HepG2 (cell line): ENCODE results near the gene RPRD2. TPM values are rescaled to one million over a fixed set of nuclear protein-coding genes. Genes with fewer than 3 reads are reported as not detected.

Experiments used
- ESRRA ChIP-seq: sonication (generic); formaldehyde crosslinking; IDR thresholded peaks from 2 replicates; pipeline ENCODE4 v1.5.1; 2020; ENCODE audit warnings: mild to moderate bottlenecking, low read depth, missing genetic modification reagents
- EZH2 ChIP-seq: conservative IDR thresholded peaks from 2 replicates; pipeline ENCODE4 v1.6.1; 2012; ENCODE audit warnings: mild to moderate bottlenecking, low read depth, low read length, moderate library complexity
- JUND ChIP-seq: sonication (generic); formaldehyde crosslinking; IDR thresholded peaks from 2 replicates; pipeline ENCODE4 v1.8.0; 2022; ENCODE audit warnings: mild to moderate bottlenecking, missing genetic modification reagents
- SCMH1 ChIP-seq: sonication (generic); formaldehyde crosslinking; IDR thresholded peaks from 2 replicates; pipeline ENCODE4 v1.9.0; 2021; ENCODE audit warnings: missing genetic modification reagents, mild to moderate bottlenecking, borderline replicate concordance
- SP1 ChIP-seq, 2 experiments: fragments of 450-650 bp in 1 of 2; sonication (generic) in 1 of 2; formaldehyde crosslinking in 1 of 2; IDR thresholded peaks; 2 replicates each; pipeline versions ENCODE4 v1.4.0 to v1.6.1; 2016 to 2020; ENCODE audit warnings: missing genetic modification reagents in 1 of 2
- ZBTB1 ChIP-seq: sonication (generic); formaldehyde crosslinking; IDR thresholded peaks from 2 replicates; pipeline ENCODE4 v1.4.0; 2020; ENCODE audit warnings: missing genetic modification reagents, borderline replicate concordance
- ZFYVE20 ChIP-seq: sonication (generic); formaldehyde crosslinking; IDR thresholded peaks from 2 replicates; pipeline ENCODE4 v1.8.0; 2023; ENCODE audit warnings: low read depth, mild to moderate bottlenecking, moderate library complexity, missing genetic modification reagents, borderline replicate concordance
- ZNF431 ChIP-seq: sonication (generic); formaldehyde crosslinking; IDR thresholded peaks from 2 replicates; pipeline ENCODE4 v1.9.0; 2022; ENCODE audit warnings: missing genetic modification reagents, low read depth, mild to moderate bottlenecking, borderline replicate concordance
- ZNF570 ChIP-seq: sonication (generic); formaldehyde crosslinking; IDR thresholded peaks from 2 replicates; pipeline ENCODE4 v1.4.0; 2020; ENCODE audit warnings: mild to moderate bottlenecking, missing genetic modification reagents, borderline replicate concordance
- ZNF619 ChIP-seq: sonication (generic); formaldehyde crosslinking; IDR thresholded peaks from 2 replicates; pipeline ENCODE4 v1.4.0; 2020; ENCODE audit warnings: mild to moderate bottlenecking, missing genetic modification reagents
- ZNF761 ChIP-seq: sonication (generic); formaldehyde crosslinking; conservative IDR thresholded peaks from 2 replicates; pipeline ENCODE4 v1.4.0; 2020; ENCODE audit warnings: mild to moderate bottlenecking, missing genetic modification reagents
- ZNF839 ChIP-seq: sonication (generic); formaldehyde crosslinking; IDR thresholded peaks from 2 replicates; pipeline ENCODE4 v1.4.0; 2020; ENCODE audit warnings: missing genetic modification reagents, mild to moderate bottlenecking, borderline replicate concordance
- polyA plus RNA-seq, 8 experiments: library from polyadenylated mRNA; depleted of rRNA in 3 of 8; stranded (reverse) in 7 of 8; unstranded in 1 of 8; fragments of >200 nt; fragmentation: Illumina TruSeq in 4 of 8; extraction: Trizol in 4 of 8; gene quantifications; 2 replicates each; pipeline versions ENCODE4 v1.2.1 to v1.2.3, GENCODE V29; 2011 to 2016; ENCODE audit warnings: low read depth in 4 of 8, missing spikeins in 1 of 8, mixed read lengths in 1 of 8; ENCODE audit not compliant: insufficient read depth in 1 of 8
- total RNA-seq, 5 experiments: library from RNA; depleted of rRNA; stranded (reverse); fragments of >200 nt; fragmentation: Illumina TruSeq; extraction: Trizol; gene quantifications; 2 replicates each; pipeline ENCODE4 v1.2.3, GENCODE V29; 2016; ENCODE audit warnings: low read depth in 1 of 5
- TF ChIP-seq, protein P1 (sequence below): sonication (generic); formaldehyde crosslinking; IDR thresholded peaks from 2 replicates; pipeline ENCODE4 v1.5.0; 2020; ENCODE audit warnings: mild to moderate bottlenecking, missing genetic modification reagents
- TF ChIP-seq, protein P2 (sequence below): sonication (generic); formaldehyde crosslinking; IDR thresholded peaks from 2 replicates; pipeline ENCODE4 v1.4.0; 2020; ENCODE audit warnings: mild to moderate bottlenecking, missing genetic modification reagents
- TF ChIP-seq, protein P3 (sequence below): sonication (generic); formaldehyde crosslinking; conservative IDR thresholded peaks from 2 replicates; pipeline ENCODE4 v1.8.0; 2022; ENCODE audit warnings: low read depth, missing genetic modification reagents
- TF ChIP-seq, protein P4 (sequence below): sonication (generic); formaldehyde crosslinking; IDR thresholded peaks from 2 replicates; pipeline ENCODE4 v1.5.0; 2020; ENCODE audit warnings: mild to moderate bottlenecking, low read depth, missing genetic modification reagents, borderline replicate concordance
- TF ChIP-seq, protein P5 (sequence below): sonication (generic); formaldehyde crosslinking; IDR thresholded peaks from 2 replicates; pipeline ENCODE4 v1.5.0; 2020; ENCODE audit warnings: mild to moderate bottlenecking, missing genetic modification reagents, borderline replicate concordance
- TF ChIP-seq, protein P6 (sequence below): IDR thresholded peaks from 2 replicates; pipeline ENCODE4 v1.6.1; 2016; ENCODE audit warnings: missing genetic modification reagents, missing compliant biosample characterization
- TF ChIP-seq, protein P7 (sequence below): sonication (generic); formaldehyde crosslinking; IDR thresholded peaks from 2 replicates; pipeline ENCODE4 v1.9.0; 2021; ENCODE audit warnings: missing genetic modification reagents, mild to moderate bottlenecking, borderline replicate concordance

Gene RPRD2
- total and polyA plus RNA-seq, 2 of the 13 experiments (the other 11 are each of a cell fraction or from before 2014, with no cell fraction given) = 8.0 to 8.9 TPM

DNA sequence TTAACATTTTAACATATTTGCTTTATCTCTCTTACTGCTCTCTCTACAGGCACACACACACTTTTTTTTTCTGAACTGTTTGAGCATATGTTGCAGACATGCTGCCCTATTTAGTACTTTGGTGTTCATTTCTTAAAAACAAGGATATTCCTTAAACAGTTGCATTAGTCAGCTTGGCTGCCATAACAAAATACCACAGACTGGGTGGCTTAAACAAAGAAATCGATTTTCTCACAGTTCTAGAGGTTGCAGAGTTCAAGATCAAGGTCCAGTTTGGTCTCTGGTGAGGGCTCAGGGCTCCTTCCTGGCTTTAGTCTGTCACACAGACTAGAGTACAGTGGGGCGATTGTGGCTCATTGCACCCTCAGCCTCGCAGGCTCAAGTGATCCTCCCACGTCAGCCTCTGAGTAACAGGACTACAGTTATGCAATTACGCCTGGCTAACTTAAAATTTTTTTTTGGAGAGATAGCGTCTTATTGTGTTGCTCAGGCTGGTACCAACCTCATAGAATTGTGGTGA is 46.7 kb downstream of the RPRD2 start (continued):
- TF ChIP-seq, protein P1, sequence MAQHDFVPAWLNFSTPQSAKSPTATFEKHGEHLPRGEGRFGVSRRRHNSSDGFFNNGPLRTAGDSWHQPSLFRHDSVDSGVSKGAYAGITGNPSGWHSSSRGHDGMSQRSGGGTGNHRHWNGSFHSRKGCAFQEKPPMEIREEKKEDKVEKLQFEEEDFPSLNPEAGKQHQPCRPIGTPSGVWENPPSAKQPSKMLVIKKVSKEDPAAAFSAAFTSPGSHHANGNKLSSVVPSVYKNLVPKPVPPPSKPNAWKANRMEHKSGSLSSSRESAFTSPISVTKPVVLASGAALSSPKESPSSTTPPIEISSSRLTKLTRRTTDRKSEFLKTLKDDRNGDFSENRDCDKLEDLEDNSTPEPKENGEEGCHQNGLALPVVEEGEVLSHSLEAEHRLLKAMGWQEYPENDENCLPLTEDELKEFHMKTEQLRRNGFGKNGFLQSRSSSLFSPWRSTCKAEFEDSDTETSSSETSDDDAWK (CRISPR knock-in tag) = no peak
- TF ChIP-seq SP1 (IDR thresholded peaks at IDR 0.05) (no peak), SP1 (CRISPR knock-in tag; IDR thresholded peaks at IDR 0.05) (no peak), JUND (no peak), ZBTB1 (CRISPR knock-in tag) (no peak), ZNF431 (CRISPR knock-in tag) (no peak), ZNF761 (no peak), EZH2 (no peak), ZNF619 (no peak; the same call in 1 of the 2 replicates), ZFYVE20 (CRISPR knock-in tag) (no peak), ESRRA (0 out of 2 replicates have a peak, but pooled peaks have one; percentile 50), ZNF839 (CRISPR knock-in tag) (no peak), SCMH1 (no peak), ZNF570 (CRISPR knock-in tag) (no peak)
- TF ChIP-seq, protein P2, sequence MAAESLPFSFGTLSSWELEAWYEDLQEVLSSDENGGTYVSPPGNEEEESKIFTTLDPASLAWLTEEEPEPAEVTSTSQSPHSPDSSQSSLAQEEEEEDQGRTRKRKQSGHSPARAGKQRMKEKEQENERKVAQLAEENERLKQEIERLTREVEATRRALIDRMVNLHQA (CRISPR knock-in tag) = no peak
- TF ChIP-seq, protein P3, sequence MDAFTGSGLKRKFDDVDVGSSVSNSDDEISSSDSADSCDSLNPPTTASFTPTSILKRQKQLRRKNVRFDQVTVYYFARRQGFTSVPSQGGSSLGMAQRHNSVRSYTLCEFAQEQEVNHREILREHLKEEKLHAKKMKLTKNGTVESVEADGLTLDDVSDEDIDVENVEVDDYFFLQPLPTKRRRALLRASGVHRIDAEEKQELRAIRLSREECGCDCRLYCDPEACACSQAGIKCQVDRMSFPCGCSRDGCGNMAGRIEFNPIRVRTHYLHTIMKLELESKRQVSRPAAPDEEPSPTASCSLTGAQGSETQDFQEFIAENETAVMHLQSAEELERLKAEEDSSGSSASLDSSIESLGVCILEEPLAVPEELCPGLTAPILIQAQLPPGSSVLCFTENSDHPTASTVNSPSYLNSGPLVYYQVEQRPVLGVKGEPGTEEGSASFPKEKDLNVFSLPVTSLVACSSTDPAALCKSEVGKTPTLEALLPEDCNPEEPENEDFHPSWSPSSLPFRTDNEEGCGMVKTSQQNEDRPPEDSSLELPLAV (CRISPR knock-in tag) = no peak
- TF ChIP-seq, protein P4, sequence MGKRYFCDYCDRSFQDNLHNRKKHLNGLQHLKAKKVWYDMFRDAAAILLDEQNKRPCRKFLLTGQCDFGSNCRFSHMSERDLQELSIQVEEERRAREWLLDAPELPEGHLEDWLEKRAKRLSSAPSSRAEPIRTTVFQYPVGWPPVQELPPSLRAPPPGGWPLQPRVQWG (CRISPR knock-in tag) = no peak
- TF ChIP-seq, protein P5, sequence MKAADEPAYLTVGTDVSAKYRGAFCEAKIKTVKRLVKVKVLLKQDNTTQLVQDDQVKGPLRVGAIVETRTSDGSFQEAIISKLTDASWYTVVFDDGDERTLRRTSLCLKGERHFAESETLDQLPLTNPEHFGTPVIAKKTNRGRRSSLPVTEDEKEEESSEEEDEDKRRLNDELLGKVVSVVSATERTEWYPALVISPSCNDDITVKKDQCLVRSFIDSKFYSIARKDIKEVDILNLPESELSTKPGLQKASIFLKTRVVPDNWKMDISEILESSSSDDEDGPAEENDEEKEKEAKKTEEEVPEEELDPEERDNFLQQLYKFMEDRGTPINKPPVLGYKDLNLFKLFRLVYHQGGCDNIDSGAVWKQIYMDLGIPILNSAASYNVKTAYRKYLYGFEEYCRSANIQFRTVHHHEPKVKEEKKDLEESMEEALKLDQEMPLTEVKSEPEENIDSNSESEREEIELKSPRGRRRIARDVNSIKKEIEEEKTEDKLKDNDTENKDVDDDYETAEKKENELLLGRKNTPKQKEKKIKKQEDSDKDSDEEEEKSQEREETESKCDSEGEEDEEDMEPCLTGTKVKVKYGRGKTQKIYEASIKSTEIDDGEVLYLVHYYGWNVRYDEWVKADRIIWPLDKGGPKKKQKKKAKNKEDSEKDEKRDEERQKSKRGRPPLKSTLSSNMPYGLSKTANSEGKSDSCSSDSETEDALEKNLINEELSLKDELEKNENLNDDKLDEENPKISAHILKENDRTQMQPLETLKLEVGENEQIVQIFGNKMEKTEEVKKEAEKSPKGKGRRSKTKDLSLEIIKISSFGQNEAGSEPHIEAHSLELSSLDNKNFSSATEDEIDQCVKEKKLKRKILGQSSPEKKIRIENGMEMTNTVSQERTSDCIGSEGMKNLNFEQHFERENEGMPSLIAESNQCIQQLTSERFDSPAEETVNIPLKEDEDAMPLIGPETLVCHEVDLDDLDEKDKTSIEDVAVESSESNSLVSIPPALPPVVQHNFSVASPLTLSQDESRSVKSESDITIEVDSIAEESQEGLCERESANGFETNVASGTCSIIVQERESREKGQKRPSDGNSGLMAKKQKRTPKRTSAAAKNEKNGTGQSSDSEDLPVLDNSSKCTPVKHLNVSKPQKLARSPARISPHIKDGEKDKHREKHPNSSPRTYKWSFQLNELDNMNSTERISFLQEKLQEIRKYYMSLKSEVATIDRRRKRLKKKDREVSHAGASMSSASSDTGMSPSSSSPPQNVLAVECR (CRISPR knock-in tag) = peak; percentile 59; the same call in 1 of the 2 replicates
- TF ChIP-seq, protein P6, sequence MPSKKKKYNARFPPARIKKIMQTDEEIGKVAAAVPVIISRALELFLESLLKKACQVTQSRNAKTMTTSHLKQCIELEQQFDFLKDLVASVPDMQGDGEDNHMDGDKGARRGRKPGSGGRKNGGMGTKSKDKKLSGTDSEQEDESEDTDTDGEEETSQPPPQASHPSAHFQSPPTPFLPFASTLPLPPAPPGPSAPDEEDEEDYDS (CRISPR knock-in tag) = no peak; the same call in 1 of the 2 replicates
- TF ChIP-seq, protein P7, sequence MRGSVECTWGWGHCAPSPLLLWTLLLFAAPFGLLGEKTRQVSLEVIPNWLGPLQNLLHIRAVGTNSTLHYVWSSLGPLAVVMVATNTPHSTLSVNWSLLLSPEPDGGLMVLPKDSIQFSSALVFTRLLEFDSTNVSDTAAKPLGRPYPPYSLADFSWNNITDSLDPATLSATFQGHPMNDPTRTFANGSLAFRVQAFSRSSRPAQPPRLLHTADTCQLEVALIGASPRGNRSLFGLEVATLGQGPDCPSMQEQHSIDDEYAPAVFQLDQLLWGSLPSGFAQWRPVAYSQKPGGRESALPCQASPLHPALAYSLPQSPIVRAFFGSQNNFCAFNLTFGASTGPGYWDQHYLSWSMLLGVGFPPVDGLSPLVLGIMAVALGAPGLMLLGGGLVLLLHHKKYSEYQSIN (CRISPR knock-in tag) = no peak
